GM12874 (cell line): Measurements from ENCODE around the gene ASNSD1.

Experiments
- TF ChIP-seq, protein P1 (sequence below): IDR thresholded peaks from 2 replicates; pipeline ENCODE4 v1.5.1; 2011; ENCODE audit warnings: low read depth, mild to moderate bottlenecking, control low read depth, low read length, moderate library complexity; ENCODE audit not compliant: insufficient read depth

ASNSD1 gene

DNA sequence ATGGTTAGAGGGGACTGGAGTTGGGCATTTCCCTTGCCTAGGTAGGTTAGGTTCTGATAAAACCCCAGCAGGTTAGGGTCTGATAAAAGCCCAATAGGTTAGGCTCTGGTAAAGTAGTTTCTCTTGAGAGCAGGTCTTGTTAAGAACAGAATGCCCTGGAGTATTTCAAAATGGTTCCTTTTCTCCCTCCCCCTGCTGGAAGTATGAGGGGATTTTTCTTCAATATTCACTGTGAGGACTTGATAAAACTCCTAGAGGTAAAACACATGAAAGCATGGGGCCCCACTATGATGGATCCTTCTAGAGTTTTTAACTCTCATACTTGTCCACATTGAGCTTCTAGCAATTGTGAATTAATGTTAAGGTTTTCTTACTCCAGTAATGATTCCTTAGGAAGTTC lies 40.8 kb downstream of the ASNSD1 start:
- TF ChIP-seq, protein P1, sequence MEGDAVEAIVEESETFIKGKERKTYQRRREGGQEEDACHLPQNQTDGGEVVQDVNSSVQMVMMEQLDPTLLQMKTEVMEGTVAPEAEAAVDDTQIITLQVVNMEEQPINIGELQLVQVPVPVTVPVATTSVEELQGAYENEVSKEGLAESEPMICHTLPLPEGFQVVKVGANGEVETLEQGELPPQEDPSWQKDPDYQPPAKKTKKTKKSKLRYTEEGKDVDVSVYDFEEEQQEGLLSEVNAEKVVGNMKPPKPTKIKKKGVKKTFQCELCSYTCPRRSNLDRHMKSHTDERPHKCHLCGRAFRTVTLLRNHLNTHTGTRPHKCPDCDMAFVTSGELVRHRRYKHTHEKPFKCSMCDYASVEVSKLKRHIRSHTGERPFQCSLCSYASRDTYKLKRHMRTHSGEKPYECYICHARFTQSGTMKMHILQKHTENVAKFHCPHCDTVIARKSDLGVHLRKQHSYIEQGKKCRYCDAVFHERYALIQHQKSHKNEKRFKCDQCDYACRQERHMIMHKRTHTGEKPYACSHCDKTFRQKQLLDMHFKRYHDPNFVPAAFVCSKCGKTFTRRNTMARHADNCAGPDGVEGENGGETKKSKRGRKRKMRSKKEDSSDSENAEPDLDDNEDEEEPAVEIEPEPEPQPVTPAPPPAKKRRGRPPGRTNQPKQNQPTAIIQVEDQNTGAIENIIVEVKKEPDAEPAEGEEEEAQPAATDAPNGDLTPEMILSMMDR, result no peak

DNA sequence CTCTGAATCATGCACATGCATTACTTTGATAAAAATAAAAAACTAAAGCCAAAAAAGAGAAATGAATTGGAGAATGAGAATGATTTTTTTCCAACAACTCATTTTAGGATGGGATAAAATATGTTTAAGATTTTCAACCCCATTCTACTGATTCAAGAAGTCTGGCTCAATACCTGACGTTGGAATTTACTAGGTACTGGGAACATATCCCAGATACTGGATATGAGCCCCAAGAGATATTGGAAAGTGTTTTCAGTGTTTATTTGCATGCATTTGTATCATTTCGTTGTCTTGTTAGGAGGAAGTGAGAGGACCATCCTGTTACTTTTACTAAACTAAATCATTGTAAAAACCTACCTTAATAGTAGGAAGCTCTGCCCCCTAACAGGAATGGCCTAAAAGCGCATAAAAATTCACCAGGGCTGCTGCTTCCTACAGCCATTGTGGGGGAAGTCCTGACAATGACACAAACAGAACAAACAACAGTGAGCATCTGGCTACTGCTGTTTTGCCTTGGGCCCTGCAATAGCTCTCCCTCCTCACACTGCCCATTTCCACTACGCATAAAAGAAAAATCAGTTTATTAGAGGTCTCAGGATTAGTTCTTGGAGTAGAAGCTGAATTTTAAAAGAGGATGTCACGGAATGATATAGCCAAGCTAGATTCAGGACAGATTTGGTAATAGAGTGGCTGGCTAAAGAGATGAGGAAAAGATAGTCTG lies 48.4 kb downstream of the ASNSD1 start:
- TF ChIP-seq, protein P1, result no peak

DNA sequence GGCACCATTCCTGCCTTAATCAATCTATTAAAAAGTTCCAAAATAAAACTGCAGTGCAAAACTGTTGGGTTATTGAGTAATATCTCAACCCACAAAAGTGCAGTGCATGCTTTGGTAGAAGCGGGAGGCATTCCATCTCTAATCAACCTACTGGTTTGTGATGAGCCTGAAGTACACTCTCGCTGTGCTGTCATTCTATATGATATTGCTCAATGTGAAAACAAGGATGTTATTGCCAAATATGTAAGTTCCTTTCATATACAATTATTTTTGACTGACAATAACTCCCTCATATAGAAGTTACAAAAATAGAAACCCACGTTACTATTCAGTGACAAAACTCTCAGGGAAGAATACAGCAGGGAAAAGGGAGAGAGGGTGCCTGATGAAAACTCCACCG lies 58.3 kb downstream of the ASNSD1 start:
- TF ChIP-seq, protein P1, result no peak
